ENCODE data around the gene RNF5. TPM values are rescaled to one million over a fixed set of nuclear protein-coding genes. Genes with fewer than 3 reads are reported as not detected.

Gene RNF5, protein sequence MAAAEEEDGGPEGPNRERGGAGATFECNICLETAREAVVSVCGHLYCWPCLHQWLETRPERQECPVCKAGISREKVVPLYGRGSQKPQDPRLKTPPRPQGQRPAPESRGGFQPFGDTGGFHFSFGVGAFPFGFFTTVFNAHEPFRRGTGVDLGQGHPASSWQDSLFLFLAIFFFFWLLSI
- total RNA-seq = 44.2 and 47.7 TPM in 2 replicates

DNA sequence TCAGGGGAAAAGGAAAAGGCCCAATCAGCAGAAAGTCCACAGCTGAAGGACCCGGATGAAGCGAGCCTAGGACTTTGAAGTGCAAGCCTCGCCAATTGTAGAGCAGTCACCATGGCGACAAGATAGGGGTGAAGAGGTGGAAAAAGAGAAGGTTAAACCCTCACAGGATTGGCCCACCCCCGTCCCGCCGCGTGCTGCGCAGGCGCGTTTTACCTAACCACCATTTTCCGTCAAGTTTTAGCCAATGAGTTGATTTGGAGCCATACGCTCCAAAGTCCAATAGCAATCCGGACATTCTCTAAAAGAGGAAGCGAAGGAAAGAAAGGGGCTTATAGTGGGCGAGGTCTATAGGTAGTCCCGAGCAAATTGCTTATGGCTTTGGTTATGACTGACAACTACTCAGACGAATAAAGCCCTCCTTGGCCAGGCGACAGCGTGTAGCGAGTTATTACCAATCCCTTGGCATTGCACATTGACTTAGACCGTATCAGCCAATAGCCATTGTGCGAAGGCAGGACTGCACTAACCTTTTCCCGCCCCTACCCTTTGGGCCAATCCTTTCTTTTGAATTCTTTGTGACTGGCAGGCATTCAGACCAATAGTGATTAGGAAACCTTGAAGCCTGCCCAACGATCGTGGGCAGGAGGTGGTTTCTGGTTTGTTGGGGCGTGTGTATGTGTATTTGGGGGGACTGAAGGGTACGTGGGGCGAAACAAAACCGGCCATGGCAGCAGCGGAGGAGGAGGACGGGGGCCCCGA lies at the start of gene RNF5:
TSS of gene RNF5 (plus strand) at position 618 of the 759 bp plus-strand sequence. CDS start at position 725, 107 bp downstream.

DNA sequence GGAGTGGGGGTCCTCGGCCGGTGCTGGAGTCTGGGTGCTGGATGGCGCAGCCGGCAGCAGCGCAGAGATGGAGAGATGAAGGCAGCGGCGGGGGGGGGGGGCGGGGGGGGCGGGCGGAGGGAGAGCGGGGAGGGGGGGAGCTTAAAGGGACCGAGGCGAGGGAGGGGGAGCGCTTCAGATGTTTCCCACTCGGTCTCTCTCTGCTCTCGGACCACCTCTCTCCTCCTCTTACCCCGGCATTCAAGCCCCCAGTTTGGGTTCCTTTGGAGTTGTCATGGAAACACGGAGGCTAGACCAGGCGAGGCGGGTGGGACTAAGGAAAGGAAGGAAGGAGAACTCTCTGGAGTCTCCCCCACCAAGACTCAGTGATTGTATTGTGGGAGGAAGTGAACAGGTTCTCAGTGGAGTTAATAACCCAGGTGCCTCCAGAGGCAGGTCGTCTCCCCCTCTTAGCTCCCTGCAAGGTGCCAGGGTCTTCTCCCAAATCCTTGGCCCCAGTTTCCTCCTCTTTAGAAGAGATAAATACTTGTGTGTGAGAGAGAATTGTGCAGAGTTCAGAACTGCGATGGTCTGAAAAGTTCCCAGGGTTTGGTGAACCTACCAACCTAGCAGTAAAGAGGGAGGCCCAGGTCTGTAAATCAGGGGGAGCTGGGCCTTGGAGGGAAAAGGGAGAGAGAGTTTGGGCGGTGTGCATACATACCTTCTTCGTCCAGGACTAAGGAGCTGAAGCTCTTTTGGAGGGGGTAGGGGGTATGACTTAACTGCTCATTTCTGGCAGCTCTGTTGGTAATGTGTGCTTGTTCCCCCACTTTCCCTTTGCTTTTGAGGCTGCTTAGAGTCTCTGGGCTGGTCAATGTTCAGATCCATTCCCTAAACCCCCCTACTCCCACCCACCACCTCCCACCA lies 26.1 kb upstream of the RNF5 start, which contains the start of gene PRRT1:
TSS of gene PRRT1 (minus strand) at position 77 of the 906 bp plus-strand sequence. CDS start 112 bp downstream, outside the sequence.

DNA sequence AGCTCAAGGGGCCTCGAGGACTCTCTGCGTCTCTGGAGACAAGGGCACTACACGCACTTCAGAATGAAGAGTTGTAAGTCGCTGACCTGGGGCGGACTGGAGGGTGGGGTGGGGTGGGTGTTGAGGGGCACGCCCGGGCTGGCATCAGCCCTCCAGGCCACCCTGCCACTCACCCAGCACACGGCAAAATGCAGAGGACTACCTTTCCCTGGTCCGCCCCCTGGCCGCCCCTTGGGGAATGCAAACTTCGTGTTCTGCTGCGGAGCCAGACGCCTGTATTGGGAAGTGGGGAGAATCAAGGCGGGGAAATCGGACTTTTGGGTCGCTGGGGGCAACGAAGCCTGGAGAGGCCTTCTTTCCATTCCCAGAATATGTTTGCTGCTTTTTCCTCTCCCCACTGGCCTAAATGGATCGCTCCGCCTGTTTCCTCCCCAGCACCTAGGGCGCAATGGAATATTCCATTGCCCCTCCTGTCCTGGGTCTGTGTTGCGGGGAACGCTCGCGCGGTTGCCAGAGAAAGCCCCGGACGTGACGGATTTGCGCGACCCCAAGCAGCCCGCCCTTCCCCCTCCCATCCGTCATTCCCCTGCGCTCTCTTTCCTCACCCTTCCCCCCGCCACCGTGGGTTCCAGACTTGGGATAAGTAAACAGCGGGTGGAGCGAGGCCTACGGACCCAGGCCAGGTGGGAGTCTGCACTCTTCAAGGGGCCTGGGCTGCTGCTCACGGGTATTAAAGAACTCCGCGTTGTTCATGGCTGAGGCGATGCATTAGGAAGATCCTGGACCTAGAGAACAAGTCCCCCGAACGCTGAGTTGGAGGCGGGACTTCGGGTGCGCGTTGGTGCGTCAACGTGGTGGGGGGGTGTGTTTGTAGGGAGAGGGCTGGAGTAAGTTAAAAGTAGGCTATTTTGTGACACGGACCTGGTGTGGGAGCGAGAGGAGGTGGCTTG lies 24.4 kb upstream of the RNF5 start, which contains the start of gene PPT2:
TSS of gene PPT2 (plus strand) at position 578 of the 950 bp plus-strand sequence. CDS start 454 bp downstream, outside the sequence.

DNA sequence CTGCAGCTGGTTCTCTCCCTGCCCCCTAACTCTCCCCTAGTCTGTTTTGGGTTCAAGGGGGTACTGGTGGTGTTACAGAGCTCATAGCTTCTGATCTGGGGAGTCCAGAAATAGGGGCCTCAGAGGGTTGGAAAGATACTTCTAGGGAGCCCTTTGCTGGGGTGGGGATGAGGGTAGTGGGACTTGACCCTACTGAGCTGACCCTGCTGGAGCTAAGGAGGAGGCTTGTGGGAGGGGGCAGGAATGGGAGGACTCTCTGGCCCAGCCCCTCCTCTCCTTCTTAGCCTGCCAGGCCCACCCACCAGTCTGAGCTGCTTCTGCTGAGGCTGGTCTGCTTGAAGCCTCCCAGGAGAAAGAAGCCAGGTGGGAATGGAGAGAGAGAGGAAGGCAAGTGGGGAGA lies 13.9 kb upstream of the RNF5 start, which contains the start of gene EGFL8:
TSS of gene EGFL8 (plus strand) at position 301 of the 400 bp plus-strand sequence. CDS start 1,571 bp downstream, outside the sequence.

DNA sequence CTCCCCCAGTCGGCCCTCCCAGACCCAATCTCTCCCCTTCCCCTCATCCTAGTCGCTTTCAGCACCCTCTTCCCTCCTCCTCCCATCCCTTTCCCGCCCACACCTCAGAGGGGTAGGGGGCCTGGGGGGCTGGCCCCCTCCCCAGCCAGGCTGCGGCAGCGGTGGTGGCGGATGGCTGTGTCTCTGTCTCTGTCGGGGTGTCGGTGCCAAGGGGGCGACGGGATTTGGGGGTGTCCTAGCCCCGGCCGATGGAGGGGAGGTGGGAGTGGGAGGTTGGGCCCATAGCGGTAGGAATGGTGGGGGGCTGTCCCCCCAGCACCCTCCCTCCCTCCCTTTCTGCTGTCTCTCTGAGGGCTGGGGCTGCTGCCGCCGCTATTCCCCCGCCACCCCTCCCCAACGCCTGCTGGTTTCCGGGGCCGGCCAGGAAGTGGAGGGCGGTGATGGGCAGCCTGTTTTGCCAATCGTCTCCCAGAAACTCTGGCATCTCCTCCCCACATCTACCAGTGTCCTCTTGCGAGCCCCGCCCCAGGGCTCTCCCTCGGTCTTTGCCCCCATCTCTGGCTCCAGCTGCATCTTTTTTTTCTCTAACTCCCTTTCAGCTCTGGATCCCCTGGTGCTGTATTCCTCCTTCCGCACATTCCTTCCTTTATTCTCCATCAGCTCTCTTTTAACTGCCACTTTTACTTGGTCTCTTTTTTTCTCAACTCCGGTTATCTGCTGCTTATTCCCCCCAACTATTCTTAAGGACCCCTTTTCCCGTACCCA lies 2.3 kb upstream of the RNF5 start, which contains the start of gene AGPAT1:
TSS of gene AGPAT1 (minus strand) at position 374 of the 765 bp plus-strand sequence. CDS start 4,588 bp downstream, outside the sequence.

DNA sequence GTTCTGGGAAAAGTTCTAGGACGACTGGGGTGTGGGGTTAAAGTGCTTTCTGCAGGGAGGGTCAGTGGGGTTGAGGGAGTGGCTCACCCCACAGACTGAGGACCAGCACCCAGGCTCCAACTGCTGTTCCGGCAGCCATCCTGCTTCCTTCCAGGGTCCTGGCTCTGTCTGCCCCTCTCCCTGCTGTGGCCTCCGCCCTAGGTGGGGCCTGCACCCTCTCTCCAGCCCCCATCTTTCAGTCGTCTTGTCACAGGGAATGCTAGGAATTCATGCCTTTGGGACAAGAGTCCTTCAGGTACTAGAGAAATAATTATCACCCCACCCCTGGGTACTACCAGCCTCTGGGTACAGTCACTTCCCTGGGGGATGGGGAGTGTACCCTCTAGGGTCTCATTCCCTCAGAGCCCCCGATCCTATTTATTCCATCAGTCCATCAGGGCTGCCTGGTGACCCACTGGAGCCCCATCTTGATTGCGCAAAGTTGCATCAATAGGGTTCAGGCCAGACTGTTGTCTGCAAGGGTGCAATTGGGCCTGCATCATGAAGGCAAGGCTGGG lies 6.0 kb downstream of the RNF5 start, which contains the start of gene AGER:
TSS of gene AGER (minus strand) at position 170 of the 557 bp plus-strand sequence. CDS start at position 139, 31 bp downstream.

DNA sequence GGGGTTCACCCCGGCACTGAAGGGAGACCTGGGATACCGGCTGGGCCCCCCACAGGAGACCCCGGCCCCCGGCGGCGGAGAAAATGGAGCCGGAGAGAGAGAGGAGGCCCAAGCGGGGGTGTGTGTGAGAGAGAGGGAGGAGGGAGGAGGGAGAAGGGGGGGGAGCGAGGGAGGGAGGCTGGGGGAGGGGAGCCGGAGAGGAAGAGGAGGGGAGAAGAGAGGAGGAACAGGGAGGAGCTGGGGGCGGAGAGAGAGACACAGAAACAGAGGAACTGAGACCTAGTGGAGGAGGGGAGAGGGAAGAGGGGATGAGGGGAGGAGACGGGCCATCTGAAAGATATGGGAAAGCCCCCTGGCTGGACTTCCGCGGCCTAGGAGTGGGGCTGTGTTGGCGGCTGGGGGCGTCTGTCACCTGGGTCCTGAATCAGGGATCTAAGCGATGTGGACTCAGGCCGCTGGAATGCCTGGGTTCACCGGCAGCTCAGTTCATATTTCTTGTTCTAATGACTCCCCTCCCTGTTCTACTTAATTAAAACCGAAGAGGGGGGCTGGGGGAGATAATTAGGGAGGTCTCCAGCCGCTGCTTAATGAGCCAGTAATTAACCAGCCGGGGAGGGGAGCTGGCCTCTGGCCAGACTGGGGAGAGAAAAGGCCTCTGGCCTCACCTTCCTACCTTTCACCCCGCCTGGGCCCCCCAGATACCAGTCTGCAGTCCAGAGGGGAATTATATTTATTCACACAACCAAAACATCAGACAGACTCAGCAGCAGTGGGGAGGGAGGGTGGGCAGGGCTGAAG lies 12.0 kb downstream of the RNF5 start, which contains the start of gene PBX2:
TSS of gene PBX2 (minus strand) at position 149 of the 798 bp plus-strand sequence. CDS start 287 bp downstream, outside the sequence.

DNA sequence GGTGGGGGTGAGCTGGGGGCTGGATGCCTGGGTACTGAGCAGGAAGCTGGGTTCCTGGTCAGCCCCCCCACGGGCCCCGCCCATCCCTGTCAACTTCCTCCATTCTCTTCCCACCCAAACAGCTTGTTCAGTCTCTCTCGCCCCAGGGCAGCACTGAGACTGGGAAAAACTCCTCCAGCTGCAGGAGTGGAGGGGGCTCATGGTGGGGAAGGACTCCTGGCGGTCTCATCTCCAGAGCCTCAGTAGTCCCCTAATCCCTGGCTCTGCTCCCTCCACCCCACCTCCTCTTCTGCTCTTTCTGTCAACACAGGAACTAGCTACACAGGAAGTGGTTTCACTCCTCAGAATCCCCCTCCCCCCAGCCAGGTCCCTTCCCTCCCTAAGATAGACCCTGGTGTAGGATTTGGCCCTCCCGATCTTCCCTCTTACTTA lies 14.4 kb downstream of the RNF5 start, which contains the start of gene GPSM3:
TSS of gene GPSM3 (minus strand) at position 36 of the 432 bp plus-strand sequence. CDS start 130 bp downstream, outside the sequence.

DNA sequence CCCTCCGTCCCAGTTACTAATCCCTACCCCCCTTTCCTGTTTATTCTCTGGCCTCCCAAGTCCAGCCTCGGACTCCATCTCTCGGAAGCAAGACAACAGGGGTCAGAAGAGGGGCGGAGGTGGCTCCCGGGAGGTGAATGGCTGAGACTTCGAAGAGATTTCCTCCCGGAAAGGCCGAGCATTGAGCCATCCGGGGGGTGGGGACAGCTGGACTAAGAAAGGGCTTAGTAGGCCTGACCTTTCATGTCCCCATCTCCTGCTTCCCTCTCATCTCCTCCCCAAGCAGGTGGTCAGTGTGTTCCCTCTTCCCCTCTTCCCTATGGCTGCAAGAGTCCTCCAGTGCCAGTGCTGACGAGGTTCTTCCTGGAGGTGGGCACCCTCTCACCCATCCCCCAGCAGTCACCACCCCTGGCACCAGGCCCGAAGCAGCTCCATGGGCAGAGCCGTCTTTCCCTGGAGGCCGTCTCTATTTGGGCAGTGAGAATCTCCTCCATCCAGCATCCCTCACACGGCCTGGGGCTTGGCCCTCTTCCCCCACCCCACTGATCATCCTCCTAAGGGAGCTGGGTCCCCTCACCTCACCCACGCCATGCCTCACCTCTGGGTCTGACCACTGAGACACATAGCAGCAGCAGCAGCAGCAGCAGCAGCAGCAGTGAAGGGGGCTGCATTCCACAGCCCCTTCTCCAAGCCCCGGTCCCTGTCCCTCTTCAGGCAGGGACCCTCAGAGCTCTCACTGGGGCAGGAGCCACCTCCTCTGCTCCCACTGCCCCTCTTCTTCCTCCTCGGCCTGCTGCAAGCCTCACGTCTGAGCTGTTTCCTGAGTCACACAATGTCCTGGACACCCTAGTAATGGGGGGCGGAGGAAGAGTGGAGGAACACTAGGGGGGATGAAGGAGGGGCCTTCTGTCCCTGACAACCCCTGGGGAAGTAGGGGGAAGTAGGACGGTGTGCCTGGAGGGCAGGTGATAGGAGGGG lies 45.3 kb downstream of the RNF5 start, which contains the start of gene NOTCH4:
TSS of gene NOTCH4 (minus strand) at position 810 of the 978 bp plus-strand sequence. CDS start at position 671, 139 bp downstream.

Other genes with a start within 250 kb of the RNF5 start
- 1.3 and 7.9 TPM in 2 replicates for gene CFB, start 232.3 kb upstream of the RNF5 start, total RNA-seq
- gene NELFE, start 219.4 kb upstream of the RNF5 start, total RNA-seq = 118 and 128 TPM in 2 replicates
- gene SKIC2, start 219.2 kb upstream of the RNF5 start, total RNA-seq = 33.7 and 49.4 TPM in 2 replicates
- gene DXO, start 206.3 kb upstream of the RNF5 start, total RNA-seq = 10.6 and 12.7 TPM in 2 replicates
- gene C4A, start 196.3 kb upstream of the RNF5 start, total RNA-seq = 0.65 and 0.91 TPM in 2 replicates
- gene C4B, start 163.6 kb upstream of the RNF5 start, total RNA-seq = 0.32 and 1.1 TPM in 2 replicates
- gene CYP21A2, start 140.0 kb upstream of the RNF5 start, total RNA-seq = not detected in 2 replicates
- gene TNXB, start 69.1 kb upstream of the RNF5 start, total RNA-seq = under 0.01 and 0.15 TPM in 2 replicates
- 15.3 and 15.7 TPM in 2 replicates for gene ATF6B, start 50.2 kb upstream of the RNF5 start, total RNA-seq
- gene FKBPL, start 48.1 kb upstream of the RNF5 start, total RNA-seq = 7.4 and 9.7 TPM in 2 replicates
- under 0.01 and 0.30 TPM in 2 replicates for gene PRRT1, start 26.5 kb upstream of the RNF5 start, total RNA-seq
- gene PPT2, start 24.3 kb upstream of the RNF5 start, total RNA-seq = 22.2 and 36.1 TPM in 2 replicates
- gene EGFL8, start 13.8 kb upstream of the RNF5 start, total RNA-seq = 0.65 and 1.4 TPM in 2 replicates
- 5.3 and 8.1 TPM in 2 replicates for gene AGPAT1, start 2.3 kb upstream of the RNF5 start, total RNA-seq
- under 0.01 and 0.46 TPM in 2 replicates for gene AGER, start 5.8 kb downstream of the RNF5 start, total RNA-seq
- gene PBX2, start 11.8 kb downstream of the RNF5 start, total RNA-seq = 48.5 and 59.4 TPM in 2 replicates
- 3.8 and 5.2 TPM in 2 replicates for gene GPSM3, start 14.2 kb downstream of the RNF5 start, total RNA-seq
- gene NOTCH4, start 45.7 kb downstream of the RNF5 start, total RNA-seq = 42.4 and 52.3 TPM in 2 replicates
- not detected in 2 replicates for gene TSBP1, start 193.5 kb downstream of the RNF5 start, total RNA-seq
- gene BTNL2, start 228.8 kb downstream of the RNF5 start, total RNA-seq = not detected in 2 replicates